ENCODE data around the gene MRPL34. TPM values are rescaled to one million over a fixed set of nuclear protein-coding genes. Genes with fewer than 3 reads are reported as not detected.

Gene MRPL34
- total RNA-seq, 1 donor from 2014 or later = 84.9 TPM

- no peaks in the 10 kb centered on the region for H3K4me1 ChIP-seq
- DNase-seq (no peak), ATAC-seq (no peak)
- no peak for TF ChIP-seq CTCF (IDR thresholded peaks at IDR 0.05)
- no peak overlapping the region for H3K27ac ChIP-seq
- H3K9me3 ChIP-seq = no peaks in the 10 kb centered on the region
- intact Hi-C loops (cut with DNase I) = no loop called here
- no peak overlapping the region for H3K4me3 ChIP-seq
- H3K27me3 ChIP-seq = no peaks in the 10 kb centered on the region
- peaks cover 4% of the 10 kb centered on the region for H3K36me3 ChIP-seq
These were observed 20.9 kb downstream of the MRPL34 start for GRCh38 chr19:17326595-17326966.

GRCh38 chr19:17327068-17327653, 21.5 kb downstream of the MRPL34 start:
- TF ChIP-seq CTCF (IDR thresholded peaks at IDR 0.05) = no peak
- Histone ChIP-seq H3K4me1 (no peaks in the 10 kb centered on the region), H3K27me3 (no peaks in the 10 kb centered on the region), H3K27ac (no peak overlapping the region), H3K36me3 (no peaks in the 10 kb centered on the region), H3K4me3 (no peak overlapping the region), H3K9me3 (no peaks in the 10 kb centered on the region)
- intact Hi-C loops (cut with DNase I) = no loop called here
- DNase-seq (no peak), ATAC-seq (no peak)

- TF ChIP-seq CTCF (IDR thresholded peaks at IDR 0.05) = peak; percentile 29
- peak; percentile 87 for ATAC-seq
- intact Hi-C loops (cut with DNase I) = no loop called here
- DNase-seq = peak; percentile 92
- Histone ChIP-seq H3K27ac (peak overlapping the region; percentile 66), H3K36me3 (no peaks in the 10 kb centered on the region), H3K4me1 (no peaks in the 10 kb centered on the region), H3K9me3 (no peaks in the 10 kb centered on the region), H3K4me3 (peak overlapping the region; percentile 47), H3K27me3 (no peaks in the 10 kb centered on the region)
These were observed 22.2 kb downstream of the MRPL34 start for GRCh38 chr19:17327654-17328516.

- Histone ChIP-seq H3K4me1 (peaks cover 8% of the 10 kb centered on the region), H3K36me3 (no peaks in the 10 kb centered on the region), H3K4me3 (peak overlapping the region; percentile 47), H3K27me3 (no peaks in the 10 kb centered on the region), H3K9me3 (no peaks in the 10 kb centered on the region), H3K27ac (peak overlapping the region; percentile 66)
- no peak for TF ChIP-seq CTCF (IDR thresholded peaks at IDR 0.05)
- ATAC-seq (peak; percentile 1), DNase-seq (no peak)
- intact Hi-C loops (cut with DNase I) = no loop called here
These were observed 23.1 kb downstream of the MRPL34 start for GRCh38 chr19:17328517-17329365.

GRCh38 chr19:17329366-17330261, 23.9 kb downstream of the MRPL34 start:
- no peak overlapping the region for H3K4me3 ChIP-seq
- H3K9me3 ChIP-seq = no peaks in the 10 kb centered on the region
- intact Hi-C loops (cut with DNase I) = no loop called here

More at GRCh38 chr19:17329366-17330261, 23.9 kb downstream of the MRPL34 start:
- Histone ChIP-seq H3K4me1 (peaks cover 12% of the 10 kb centered on the region), H3K27ac (no peak overlapping the region), H3K36me3 (no peaks in the 10 kb centered on the region), H3K27me3 (no peaks in the 10 kb centered on the region)
- DNase-seq (no peak), ATAC-seq (no peak)
- TF ChIP-seq CTCF (IDR thresholded peaks at IDR 0.05) = no peak
